Stimulated activated CD8-positive, alpha-beta memory T cell treated with anti-CD3 and anti-CD28 coated beads, Interleukin-15, amount 100 ng/mL, for 48 hours (primary cell): ENCODE measurements around the gene SSR2.

Source experiments
- DNase-seq, 2 donors: peaks; one replicate each; pipeline ENCODE4 v3.0.0-alpha.2; 2020; ENCODE audit warnings: low read depth in 2 of 2

Gene SSR2

GRCh38 chr1:156020293-156021092 is at the start of gene SSR2:
Gene SSR2, minus strand, starts transcription at chr1:156020951. Its CDS starts 784 bp downstream, at chr1:156020167.
- DNase-seq: peak; percentile 76 to 79

GRCh38 chr1:156070548-156070947 is 49.8 kb upstream of the SSR2 start:
- no peak for DNase-seq

- no peak for DNase-seq
Observed at GRCh38 chr1:156069490-156070455, 49.0 kb upstream of the SSR2 start.

GRCh38 chr1:156067262-156067661 is 46.5 kb upstream of the SSR2 start:
- no peak for DNase-seq

- no peak for DNase-seq
Observed at GRCh38 chr1:156065871-156066270, 45.1 kb upstream of the SSR2 start.

- no peak for DNase-seq
Observed at GRCh38 chr1:156065212-156065611, 44.5 kb upstream of the SSR2 start.

- no peak for DNase-seq
Observed at GRCh38 chr1:156064615-156065014, 43.9 kb upstream of the SSR2 start.

- no peak for DNase-seq
Observed at GRCh38 chr1:156063997-156064285, 43.2 kb upstream of the SSR2 start.

GRCh38 chr1:156062189-156062588 is 41.4 kb upstream of the SSR2 start:
- no peak for DNase-seq

GRCh38 chr1:156060937-156061636 is 40.3 kb upstream of the SSR2 start, which contains the start of gene RAB25:
Gene RAB25, plus strand, starts transcription at chr1:156061160. Its CDS starts 241 bp downstream, at chr1:156061401.
- DNase-seq: no peak

- no peak for DNase-seq
Observed at GRCh38 chr1:156056326-156056849, 35.6 kb upstream of the SSR2 start.

- DNase-seq: no peak
Observed at GRCh38 chr1:156055281-156056048, 34.7 kb upstream of the SSR2 start.

GRCh38 chr1:156054500-156055280 is 33.9 kb upstream of the SSR2 start, which contains the start of gene LAMTOR2:
Gene LAMTOR2, plus strand, starts transcription at chr1:156054782. Its CDS starts 108 bp downstream, at chr1:156054890.
- DNase-seq: peak; percentile 93 to 94

- peak; percentile 77 to 82 for DNase-seq
Observed at GRCh38 chr1:156053768-156054499, 33.2 kb upstream of the SSR2 start, which contains the start of gene UBQLN4. Gene UBQLN4, minus strand, starts transcription at chr1:156053798. Its CDS starts 97 bp downstream, at chr1:156053701.

GRCh38 chr1:156052862-156053767 is 32.4 kb upstream of the SSR2 start:
- peak; percentile 47 to 55 for DNase-seq

GRCh38 chr1:156051011-156051725 is 30.4 kb upstream of the SSR2 start:
- DNase-seq: no peak

- no peak for DNase-seq
Observed at GRCh38 chr1:156050376-156050775, 29.6 kb upstream of the SSR2 start.
